NCI-H460 (cell line): ENCODE measurements around the gene VPS26B. TPM values are rescaled to one million over a fixed set of nuclear protein-coding genes. Genes with fewer than 3 reads are reported as not detected.
A peak's percentile ranks its signal among the peaks of the same experiment; 100 is the strongest.
"Not testable (repeated sequence)": the region's sequence is repeated elsewhere in the genome, so short reads cannot be mapped to it uniquely, and the experiment has no call there.

Source experiments
- DNase-seq: peaks from one replicate; pipeline ENCODE4 v3.0.0-alpha.2; 2016; ENCODE audit warnings: low read depth; ENCODE audit errors: extremely low read depth
- polyA plus RNA-seq: library from polyadenylated mRNA; depleted of rRNA; stranded (reverse); fragments of >200 nt; gene quantifications from 2 replicates; pipeline ENCODE4 v1.2.3, GENCODE V29; 2014; cell fraction: nucleus; rRNA removed
- total RNA-seq: library from RNA; depleted of rRNA; stranded (reverse); fragments of >200 nt; shearing (Covaris generic); gene quantifications from 2 replicates; pipeline ENCODE4 v1.2.3, GENCODE V29; 2014; rRNA removed

Gene VPS26B
- total RNA-seq, result 17.7 and 19.2 TPM in 2 replicates
- polyA plus RNA-seq, result 20.9 and 21.2 TPM in 2 replicates

GRCh38 chr11:134223836-134224709, at the start of gene VPS26B, which contains the start of gene NCAPD3:
TSS of gene VPS26B (plus strand) at chr11:134224671. CDS start at chr11:134225123, 452 bp downstream.
TSS of gene NCAPD3 (minus strand) at chr11:134223967. CDS start at chr11:134223926, 41 bp downstream.
- DNase-seq, result peak; percentile 92

- no peak for DNase-seq
These were observed 48.2 kb upstream of the VPS26B start for GRCh38 chr11:134176284-134176683.

- DNase-seq, result no peak
These were observed 46.3 kb upstream of the VPS26B start for GRCh38 chr11:134178032-134178674.

- DNase-seq, result no peak
These were observed 42.8 kb upstream of the VPS26B start for GRCh38 chr11:134181707-134182106.

- DNase-seq, result not testable (repeated sequence)
These were observed 36.4 kb upstream of the VPS26B start for GRCh38 chr11:134188092-134188491.

GRCh38 chr11:134196756-134197155, 27.7 kb upstream of the VPS26B start:
- no peak for DNase-seq

GRCh38 chr11:134199531-134199930, 24.9 kb upstream of the VPS26B start:
- no peak for DNase-seq

- DNase-seq, result no peak
These were observed 23.8 kb upstream of the VPS26B start for GRCh38 chr11:134200688-134201087.

GRCh38 chr11:134202661-134203060, 21.8 kb upstream of the VPS26B start:
- no peak for DNase-seq

- DNase-seq, result no peak
These were observed 18.7 kb upstream of the VPS26B start for GRCh38 chr11:134205729-134206128.

- no peak for DNase-seq
These were observed 18.3 kb upstream of the VPS26B start for GRCh38 chr11:134206185-134206584.

- peak; percentile 26 for DNase-seq
These were observed 16.8 kb upstream of the VPS26B start for GRCh38 chr11:134207538-134208239.

- no peak for DNase-seq
These were observed 8.6 kb upstream of the VPS26B start for GRCh38 chr11:134215836-134216235.

- DNase-seq, result no peak
These were observed 7.7 kb upstream of the VPS26B start for GRCh38 chr11:134216816-134217215.

- no peak for DNase-seq
These were observed 1.4 kb upstream of the VPS26B start for GRCh38 chr11:134223121-134223520.

- peak; percentile 5 for DNase-seq
These were observed 516 bp downstream of the VPS26B start for GRCh38 chr11:134224710-134225664.

- no peak for DNase-seq
These were observed 2.4 kb downstream of the VPS26B start for GRCh38 chr11:134226806-134227325.

GRCh38 chr11:134228625-134229024, 4.2 kb downstream of the VPS26B start:
- no peak for DNase-seq

- no peak for DNase-seq
These were observed 4.8 kb downstream of the VPS26B start for GRCh38 chr11:134229126-134229790.
